Activated naive CD8-positive, alpha-beta T cell treated with anti-CD3 and anti-CD28 coated beads for 36 hours (primary cell): ENCODE data around the gene MAP4K2. TPM values are rescaled to one million over a fixed set of nuclear protein-coding genes. Genes with fewer than 3 reads are reported as not detected.

Experiments used
- DNase-seq: peaks from one replicate; pipeline ENCODE4 v3.0.0; 2021
- H3K27ac Mint-ChIP-seq: one replicate; pipeline ENCODE4 v1.8.0; 2022; ENCODE audit warnings: mild to moderate bottlenecking, moderate library complexity, mixed read lengths
- H3K27me3 Mint-ChIP-seq: one replicate; pipeline ENCODE4 v1.8.0; 2022; ENCODE audit warnings: mild to moderate bottlenecking, mixed read lengths
- H3K36me3 Mint-ChIP-seq: one replicate; pipeline ENCODE4 v1.8.0; 2021; ENCODE audit warnings: mild to moderate bottlenecking, mixed read lengths
- H3K4me1 Mint-ChIP-seq: one replicate; pipeline ENCODE4 v1.8.0; 2021; ENCODE audit warnings: mixed read lengths
- H3K4me3 Mint-ChIP-seq: one replicate; pipeline ENCODE4 v1.8.0; 2022; ENCODE audit warnings: mild to moderate bottlenecking, moderate library complexity, mixed read lengths
- H3K9me3 Mint-ChIP-seq: one replicate; pipeline ENCODE4 v1.8.0; 2022; ENCODE audit warnings: mixed read lengths
- total RNA-seq, 2 experiments: library from RNA; stranded (reverse); gene quantifications; one replicate each; pipeline ENCODE4 v1.2.3, GENCODE V29; 2021

MAP4K2 gene
- total RNA-seq, 2 experiments from 2014 or later, result 60.4 to 63.8 TPM

DNA sequence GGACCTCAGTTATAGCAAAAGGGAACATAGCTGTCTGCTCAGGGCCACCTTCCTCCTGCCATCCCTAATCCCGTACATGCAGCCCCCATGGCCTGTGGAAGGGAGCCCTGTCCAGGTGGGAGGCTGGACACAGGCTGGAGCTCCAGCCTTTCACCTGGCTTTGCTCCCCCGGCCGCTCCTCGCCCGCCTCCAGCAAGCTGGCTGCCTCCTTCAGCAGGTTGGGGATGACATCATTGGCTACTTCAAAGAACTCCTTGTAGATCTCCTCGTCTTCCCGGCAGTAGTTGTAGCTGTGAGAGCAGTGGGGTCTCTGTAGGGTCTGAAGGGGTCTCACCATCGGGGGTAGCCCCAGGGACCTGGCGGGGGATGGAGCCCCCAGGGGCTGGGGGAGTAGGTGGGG lies 2.5 kb upstream of the MAP4K2 start:
- no peak overlapping the region for H3K4me3 Mint-ChIP-seq
- no peak overlapping the region for H3K27ac Mint-ChIP-seq
- no peaks in the 10 kb centered on the region for H3K9me3 Mint-ChIP-seq
- H3K36me3 Mint-ChIP-seq, result peaks cover 8% of the 10 kb centered on the region
- H3K4me1 Mint-ChIP-seq, result peaks cover 29% of the 10 kb centered on the region
- H3K27me3 Mint-ChIP-seq, result no peaks in the 10 kb centered on the region
- no peak for DNase-seq

GRCh38 chr11:64804346-64805210 lies 1.6 kb upstream of the MAP4K2 start:
- Mint-ChIP-seq H3K27ac (no peak overlapping the region), H3K4me3 (peak overlapping the region; percentile 86), H3K9me3 (no peaks in the 10 kb centered on the region), H3K4me1 (peaks cover 27% of the 10 kb centered on the region), H3K27me3 (no peaks in the 10 kb centered on the region), H3K36me3 (peaks cover 6% of the 10 kb centered on the region)
- no peak for DNase-seq

- no peak for DNase-seq
- Mint-ChIP-seq H3K4me3 (peak overlapping the region; percentile 86), H3K27ac (peak overlapping the region; percentile 92), H3K27me3 (no peaks in the 10 kb centered on the region), H3K4me1 (peaks cover 22% of the 10 kb centered on the region), H3K9me3 (no peaks in the 10 kb centered on the region), H3K36me3 (peaks cover 6% of the 10 kb centered on the region)
These were observed 882 bp upstream of the MAP4K2 start for GRCh38 chr11:64803846-64804345.

- Mint-ChIP-seq H3K27me3 (no peaks in the 10 kb centered on the region), H3K27ac (peak overlapping the region; percentile 77), H3K4me3 (peak overlapping the region; percentile 82), H3K9me3 (no peaks in the 10 kb centered on the region), H3K36me3 (peaks cover 2% of the 10 kb centered on the region), H3K4me1 (peaks cover 22% of the 10 kb centered on the region)
- no peak for DNase-seq
These were observed 450 bp downstream of the MAP4K2 start for GRCh38 chr11:64802370-64803157.

GRCh38 chr11:64801561-64802369 lies 1.2 kb downstream of the MAP4K2 start:
- no peaks in the 10 kb centered on the region for H3K9me3 Mint-ChIP-seq
- H3K4me3 Mint-ChIP-seq, result peak overlapping the region; percentile 82
- H3K27me3 Mint-ChIP-seq, result no peaks in the 10 kb centered on the region
- H3K36me3 Mint-ChIP-seq, result peaks cover 2% of the 10 kb centered on the region
- H3K4me1 Mint-ChIP-seq, result peaks cover 19% of the 10 kb centered on the region
- peak overlapping the region; percentile 77 for H3K27ac Mint-ChIP-seq
- DNase-seq, result no peak

DNA sequence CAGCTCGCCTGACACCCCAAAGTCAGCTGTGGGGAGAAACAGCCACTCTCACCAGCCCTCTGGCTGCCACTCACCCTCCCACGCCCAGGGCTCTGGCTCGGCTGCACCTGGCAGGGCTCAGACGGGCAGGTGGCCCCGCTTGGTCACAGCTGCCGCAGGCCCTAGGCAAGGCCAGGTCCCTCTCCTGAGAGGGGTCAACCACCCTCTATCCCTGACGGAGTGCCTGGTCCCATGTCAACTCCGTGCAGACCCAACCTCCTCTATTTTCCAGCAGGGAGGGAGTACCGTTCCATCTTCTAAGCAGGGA lies 1.9 kb downstream of the MAP4K2 start:
- H3K4me1 Mint-ChIP-seq, result peaks cover 19% of the 10 kb centered on the region
- H3K27ac Mint-ChIP-seq, result peak overlapping the region; percentile 77
- H3K36me3 Mint-ChIP-seq, result peaks cover 2% of the 10 kb centered on the region
- no peaks in the 10 kb centered on the region for H3K9me3 Mint-ChIP-seq
- DNase-seq, result no peak
- no peaks in the 10 kb centered on the region for H3K27me3 Mint-ChIP-seq
- peak overlapping the region; percentile 82 for H3K4me3 Mint-ChIP-seq

DNA sequence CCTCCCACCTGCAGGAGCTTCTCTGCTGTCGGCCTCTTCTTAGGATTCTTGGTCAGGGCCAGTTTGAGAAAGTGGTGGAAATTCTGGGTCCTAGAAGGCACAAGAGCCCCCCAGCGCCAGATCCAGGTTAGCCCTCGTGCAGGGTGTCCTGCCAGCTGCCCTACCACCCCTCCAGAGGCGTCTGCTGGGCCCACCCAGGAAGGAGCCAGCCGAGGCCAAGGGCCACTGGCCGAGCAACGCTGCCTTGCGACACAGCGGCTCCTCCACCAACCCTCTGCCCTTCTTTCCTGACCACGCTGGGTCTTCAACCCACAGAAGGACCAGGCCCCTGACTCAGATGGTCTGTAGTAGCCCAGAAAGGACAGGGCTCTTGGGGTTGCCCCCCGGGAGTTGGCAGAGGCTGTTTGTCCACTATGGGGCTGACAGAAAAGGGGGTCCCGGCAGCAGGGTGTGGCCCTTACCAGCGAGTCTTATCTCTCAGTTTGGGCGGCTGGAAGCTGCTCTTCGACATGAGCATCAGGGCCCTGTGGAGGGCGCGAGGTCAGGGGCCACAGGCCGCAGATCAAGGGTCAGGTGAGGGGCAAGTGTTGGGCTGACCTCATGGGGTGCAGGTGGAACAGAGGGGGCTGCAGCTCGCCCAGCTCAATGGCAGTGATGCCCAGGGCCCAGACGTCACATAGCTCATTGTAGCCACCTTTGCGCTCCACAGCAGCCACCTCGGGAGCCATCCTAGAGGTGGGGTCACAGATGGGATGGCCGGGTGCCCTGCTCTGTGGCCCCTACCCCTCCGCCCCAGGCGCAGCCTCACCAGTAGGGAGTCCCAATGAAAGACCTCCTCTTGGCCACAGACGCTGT lies 2.5 kb downstream of the MAP4K2 start:
- no peak for DNase-seq
- H3K27me3 Mint-ChIP-seq, result no peaks in the 10 kb centered on the region
- H3K36me3 Mint-ChIP-seq, result peaks cover 6% of the 10 kb centered on the region
- no peaks in the 10 kb centered on the region for H3K9me3 Mint-ChIP-seq
- peak overlapping the region; percentile 82 for H3K4me3 Mint-ChIP-seq
- H3K27ac Mint-ChIP-seq, result peak overlapping the region; percentile 77
- H3K4me1 Mint-ChIP-seq, result peaks cover 23% of the 10 kb centered on the region

DNA sequence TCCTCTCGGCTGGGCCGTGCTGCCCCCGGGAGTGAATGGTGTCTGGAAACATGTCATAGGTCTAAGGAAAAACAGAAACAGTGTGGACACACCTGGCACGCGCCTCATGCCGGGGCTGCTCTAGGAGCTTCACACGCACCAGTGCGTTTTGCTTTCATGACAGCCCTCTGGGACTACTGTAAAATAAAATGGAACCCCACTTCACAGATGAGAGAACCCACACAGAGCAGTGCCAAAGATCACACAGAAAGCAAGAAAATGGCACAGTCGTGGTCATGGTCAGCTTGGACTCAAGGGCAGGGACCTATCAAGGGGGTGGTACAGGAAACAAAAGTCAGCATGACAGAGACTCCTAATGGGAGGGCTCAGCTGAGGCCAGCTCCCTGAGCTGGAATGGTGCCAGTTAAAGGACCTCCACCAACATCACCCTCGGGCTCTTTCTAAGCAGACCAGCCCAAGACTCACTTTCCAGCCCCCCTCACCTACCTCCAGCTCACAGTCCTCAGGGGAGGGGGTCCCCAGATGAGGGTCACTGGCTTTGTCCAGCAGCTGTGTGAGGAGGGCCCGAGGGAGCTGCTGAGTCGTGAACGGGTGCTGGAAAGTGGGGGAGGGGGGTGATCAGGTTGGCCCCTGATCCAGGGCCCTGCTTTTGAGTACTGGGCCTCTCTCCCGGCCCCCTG lies 3.3 kb downstream of the MAP4K2 start:
- Mint-ChIP-seq H3K36me3 (peaks cover 7% of the 10 kb centered on the region), H3K27me3 (no peaks in the 10 kb centered on the region), H3K4me1 (peaks cover 26% of the 10 kb centered on the region), H3K9me3 (no peaks in the 10 kb centered on the region), H3K4me3 (no peak overlapping the region), H3K27ac (peak overlapping the region; percentile 21)
- no peak for DNase-seq

DNA sequence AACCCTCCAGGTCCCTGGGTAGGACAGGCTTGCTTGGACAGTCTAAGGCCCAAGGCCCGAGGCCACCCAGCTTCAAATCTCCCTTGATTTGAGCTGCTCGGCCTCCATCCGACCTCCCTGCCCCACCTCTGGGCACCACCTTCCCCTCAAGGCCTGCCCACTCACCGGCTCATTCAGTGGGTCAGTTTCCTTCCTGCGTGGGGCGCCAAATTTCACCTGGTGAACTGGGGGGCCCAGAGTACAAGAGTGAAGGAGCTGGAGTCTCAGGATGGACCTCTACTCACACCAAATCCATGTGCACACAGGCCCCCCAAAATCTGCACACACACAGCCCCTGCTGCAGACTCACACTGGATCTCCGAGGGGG lies 3.8 kb downstream of the MAP4K2 start:
- H3K27me3 Mint-ChIP-seq, result no peaks in the 10 kb centered on the region
- no peak overlapping the region for H3K27ac Mint-ChIP-seq
- H3K36me3 Mint-ChIP-seq, result peaks cover 7% of the 10 kb centered on the region
- no peak overlapping the region for H3K4me3 Mint-ChIP-seq
- DNase-seq, result no peak
- peaks cover 30% of the 10 kb centered on the region for H3K4me1 Mint-ChIP-seq
- H3K9me3 Mint-ChIP-seq, result no peaks in the 10 kb centered on the region

DNA sequence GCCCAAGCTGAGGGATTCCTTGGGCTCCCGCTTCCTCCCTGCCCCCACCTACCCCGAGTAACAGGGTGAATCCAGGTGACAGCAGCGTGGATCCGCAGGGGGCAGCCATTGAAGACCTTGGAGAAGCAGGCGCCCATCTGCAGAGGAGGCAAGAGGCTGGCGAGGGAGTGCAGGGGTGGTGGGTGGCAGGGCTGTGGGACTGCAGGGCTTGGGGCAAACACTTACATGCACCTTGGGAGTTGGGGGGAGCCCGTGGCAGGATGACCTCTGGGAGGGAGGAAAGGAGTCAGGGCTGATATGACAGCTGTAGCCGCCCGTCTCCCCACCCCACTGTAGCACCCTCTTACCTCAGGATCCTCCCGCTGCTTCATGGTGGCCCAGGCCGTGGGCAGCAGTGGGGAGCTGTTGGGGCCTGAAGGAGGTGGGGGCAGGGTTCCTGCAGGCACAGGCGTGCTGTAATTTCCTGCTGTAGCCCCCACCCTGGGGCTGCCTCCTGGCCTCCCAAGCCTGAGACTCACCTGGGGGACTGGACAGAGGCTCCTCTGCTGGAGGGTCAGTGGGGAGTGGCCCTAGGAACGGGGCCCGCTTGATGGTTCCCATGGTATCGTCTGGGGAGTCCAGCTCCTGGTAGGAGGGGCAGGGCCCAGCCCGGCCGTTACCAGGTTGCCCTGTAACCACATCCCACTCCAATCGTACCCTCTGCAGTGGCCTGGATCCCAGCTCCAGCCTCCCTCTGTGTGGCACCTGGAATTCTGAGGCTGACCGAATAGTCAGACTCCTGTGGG lies 6.1 kb downstream of the MAP4K2 start:
- peak overlapping the region; percentile 69 for H3K27ac Mint-ChIP-seq
- H3K4me3 Mint-ChIP-seq, result no peak overlapping the region
- peaks cover 9% of the 10 kb centered on the region for H3K36me3 Mint-ChIP-seq
- no peak for DNase-seq
- H3K9me3 Mint-ChIP-seq, result no peaks in the 10 kb centered on the region
- H3K4me1 Mint-ChIP-seq, result peaks cover 29% of the 10 kb centered on the region
- no peaks in the 10 kb centered on the region for H3K27me3 Mint-ChIP-seq

DNA sequence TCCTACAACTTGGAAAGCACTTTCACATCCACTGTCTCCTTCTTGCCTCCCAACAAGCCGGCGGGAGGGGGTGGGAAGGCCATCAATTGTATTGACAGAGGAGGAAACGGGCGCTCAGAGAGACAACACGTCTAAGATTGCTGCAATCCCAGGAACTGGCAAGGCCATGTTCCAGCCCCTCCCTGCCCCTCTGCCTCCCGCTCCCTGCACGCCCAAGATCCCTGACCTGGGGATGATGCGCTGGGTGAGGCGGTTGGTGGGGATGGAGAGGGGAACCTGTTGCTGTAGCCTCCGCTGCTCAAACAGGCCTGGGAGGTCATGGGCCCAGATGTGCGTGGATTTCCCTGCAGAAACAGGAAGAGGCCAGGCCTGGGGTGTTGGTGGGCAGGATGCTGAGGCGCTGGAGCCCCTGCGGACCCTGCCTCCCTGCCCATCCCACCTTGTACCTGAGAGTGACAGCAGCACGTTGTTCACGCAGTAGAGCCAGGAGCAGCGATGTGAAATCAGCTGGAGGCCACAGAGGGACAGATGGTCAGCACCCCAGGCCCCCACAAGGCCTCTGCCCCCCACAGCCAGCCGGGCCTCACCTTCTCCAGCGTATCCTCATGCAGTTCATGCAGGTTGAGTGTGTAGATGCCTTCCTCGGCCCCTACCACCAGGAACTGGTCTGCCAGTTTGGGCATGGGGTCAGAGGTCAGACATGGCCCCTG lies 6.8 kb downstream of the MAP4K2 start:
- H3K4me3 Mint-ChIP-seq, result no peak overlapping the region
- no peaks in the 10 kb centered on the region for H3K9me3 Mint-ChIP-seq
- no peaks in the 10 kb centered on the region for H3K27me3 Mint-ChIP-seq
- H3K27ac Mint-ChIP-seq, result peak overlapping the region; percentile 69
- DNase-seq, result no peak
- H3K4me1 Mint-ChIP-seq, result peaks cover 26% of the 10 kb centered on the region
- peaks cover 9% of the 10 kb centered on the region for H3K36me3 Mint-ChIP-seq

DNA sequence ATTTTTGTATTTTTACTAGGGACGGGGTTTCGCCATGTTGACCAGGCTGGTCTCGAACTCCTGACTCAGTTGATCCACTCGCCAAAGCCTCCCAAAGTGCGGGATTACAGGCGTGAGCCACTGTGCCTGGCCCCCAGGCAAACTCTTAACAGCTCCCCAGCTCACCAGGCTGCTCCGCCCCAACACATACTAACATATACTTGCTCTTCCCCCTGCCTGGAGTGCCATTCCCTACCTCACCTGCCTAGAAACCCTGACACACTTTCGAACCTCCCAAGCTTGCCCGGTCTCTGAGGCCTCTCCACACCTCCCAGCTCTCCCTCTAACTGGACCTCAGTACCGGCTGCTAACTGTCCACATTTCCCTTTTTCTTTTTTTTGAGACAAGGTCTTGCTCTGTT lies 8.5 kb downstream of the MAP4K2 start:
- H3K4me3 Mint-ChIP-seq, result no peak overlapping the region
- H3K27ac Mint-ChIP-seq, result peak overlapping the region; percentile 16
- peaks cover 9% of the 10 kb centered on the region for H3K36me3 Mint-ChIP-seq
- no peaks in the 10 kb centered on the region for H3K9me3 Mint-ChIP-seq
- no peak for DNase-seq
- no peaks in the 10 kb centered on the region for H3K27me3 Mint-ChIP-seq
- peaks cover 22% of the 10 kb centered on the region for H3K4me1 Mint-ChIP-seq
